Right ventricle myocardium inferior (tissue), 1 donor: Measurements from ENCODE around the gene C11orf91. TPM values are rescaled to one million over a fixed set of nuclear protein-coding genes. Genes with fewer than 3 reads are reported as not detected.
"Not testable (repeated sequence)": the region's sequence is repeated elsewhere in the genome, so short reads cannot be mapped to it uniquely, and the experiment has no call there.

Experiments used
- ATAC-seq: fragments of 200-7000 bp; cut with Tn5 transposase; one replicate; pipeline ENCODE4 v1.9.1; 2020; ENCODE audit warnings: mild to moderate bottlenecking, moderate library complexity
- DNase-seq: peaks from one replicate; pipeline ENCODE4 v3.0.0; 2021; ENCODE audit errors: missing footprints
- intact Hi-C: fragments of 100-400 bp; cut with DNase I; formaldehyde crosslinking; loops from one replicate; pipeline ENCODE4 v1.11.0; 2022
- total RNA-seq: library from RNA; stranded (reverse); fragmentation: NEBNext Ultra II Directional; extraction: Animal tissue kit (Norgen Biotek cat#: 25700); gene quantifications from one replicate; pipeline ENCODE4 v1.2.1, GENCODE V29; 2021
- donor health status: DM: no; HTN: yes; CAD: no; lungs with severe emphysema.

Gene C11orf91
- total RNA-seq, 1 donor from 2014 or later = not detected

DNA sequence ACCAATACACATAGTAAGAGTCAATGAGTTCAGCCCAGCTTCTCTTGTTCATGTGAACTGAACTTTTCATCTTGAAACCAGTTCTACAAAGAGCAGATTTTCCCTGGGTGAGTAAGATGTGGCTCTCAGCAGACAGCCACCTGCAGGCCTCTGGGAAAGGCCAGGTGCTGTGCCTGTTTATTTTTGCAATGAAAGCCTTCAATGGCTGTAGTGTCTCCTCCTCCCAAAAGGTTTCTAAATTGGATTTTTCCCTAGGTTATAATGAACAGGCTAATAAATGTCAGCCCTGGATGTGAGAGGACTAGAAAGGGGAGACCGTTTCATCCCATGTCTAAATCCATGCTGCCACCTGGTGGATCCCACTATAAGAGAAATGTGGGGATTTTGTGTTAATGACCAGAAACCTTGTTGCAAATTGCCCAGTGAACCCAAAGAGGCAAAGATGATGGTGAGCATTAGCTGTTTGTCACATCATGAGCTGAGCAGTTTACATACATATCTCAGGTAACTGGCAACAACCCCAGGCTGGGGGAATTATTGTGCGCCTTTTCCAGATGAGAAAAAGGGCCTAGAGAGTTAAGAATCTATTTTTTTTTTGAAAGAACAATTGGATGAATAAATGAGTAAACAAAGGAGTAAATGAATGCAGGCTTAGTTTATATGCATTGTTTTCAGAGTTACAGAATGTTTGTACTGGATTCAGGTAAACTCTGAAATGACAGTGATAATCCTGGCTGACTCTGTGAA lies 12.7 kb downstream of the C11orf91 start:
- intact Hi-C loops = loop anchor here (1.0 kb wide), 2 partner anchors 145 to 326 kb away; no protein-coding TSS in a partner anchor
- ATAC-seq (no peak), DNase-seq (no peak)

GRCh38 chr11:33685082-33685481 lies 15.5 kb downstream of the C11orf91 start:
- ATAC-seq = no peak
- no peak for DNase-seq
- intact Hi-C loops = no loop called here

DNA sequence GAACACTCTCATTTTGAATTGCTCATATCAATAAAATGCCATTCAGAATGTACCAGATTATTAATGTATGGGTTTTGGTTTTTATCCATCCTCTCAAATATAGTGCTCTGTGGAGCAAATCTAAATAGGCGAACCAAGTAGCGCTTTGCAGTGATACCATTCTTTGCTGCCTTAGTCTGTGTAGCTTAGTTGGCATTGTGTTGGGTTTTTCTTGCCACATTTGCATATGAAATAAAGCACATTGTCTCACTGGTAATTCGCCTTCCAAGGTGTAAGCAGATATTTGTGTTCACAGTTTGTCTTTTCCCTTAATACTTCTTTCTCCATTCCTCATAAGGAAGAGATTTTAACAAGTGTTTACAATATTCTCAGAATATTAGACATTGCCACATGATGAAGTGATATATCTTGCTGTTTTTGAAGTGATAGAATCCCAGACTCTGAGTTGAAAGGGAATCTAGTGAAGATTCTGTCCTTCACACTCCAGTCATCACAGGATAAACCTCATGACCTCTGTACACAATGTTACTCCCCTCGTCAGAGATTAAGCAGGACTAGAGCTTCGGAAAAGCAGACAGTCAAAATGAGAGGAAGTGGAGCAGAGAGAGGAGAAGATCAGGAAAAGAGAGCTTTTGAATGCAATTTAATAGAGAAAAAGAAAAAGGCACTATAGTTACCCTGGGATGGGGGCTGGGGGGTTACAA lies 16.5 kb downstream of the C11orf91 start:
- DNase-seq = no peak
- intact Hi-C loops = no loop called here
- no peak for ATAC-seq

DNA sequence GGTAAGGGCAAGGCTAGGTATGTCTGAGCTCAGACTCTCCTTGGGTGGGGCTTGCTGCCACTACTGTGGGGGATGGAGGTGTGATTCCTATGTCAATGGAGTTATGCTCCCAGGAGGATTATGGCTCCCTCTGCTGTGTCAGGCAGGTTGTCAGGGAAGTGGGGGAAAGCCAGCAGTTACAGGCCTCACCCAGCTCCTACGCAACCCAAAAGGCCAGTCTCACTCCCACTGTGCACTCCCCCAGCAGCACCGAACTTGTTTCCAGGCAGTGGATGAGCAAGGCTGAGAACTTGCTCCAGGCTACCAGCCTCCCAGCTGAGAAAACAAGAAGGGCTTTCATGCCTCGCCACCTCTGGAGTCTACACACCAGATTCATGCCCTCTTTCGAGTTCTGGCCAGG lies 18.2 kb downstream of the C11orf91 start:
- DNase-seq = no peak

DNA sequence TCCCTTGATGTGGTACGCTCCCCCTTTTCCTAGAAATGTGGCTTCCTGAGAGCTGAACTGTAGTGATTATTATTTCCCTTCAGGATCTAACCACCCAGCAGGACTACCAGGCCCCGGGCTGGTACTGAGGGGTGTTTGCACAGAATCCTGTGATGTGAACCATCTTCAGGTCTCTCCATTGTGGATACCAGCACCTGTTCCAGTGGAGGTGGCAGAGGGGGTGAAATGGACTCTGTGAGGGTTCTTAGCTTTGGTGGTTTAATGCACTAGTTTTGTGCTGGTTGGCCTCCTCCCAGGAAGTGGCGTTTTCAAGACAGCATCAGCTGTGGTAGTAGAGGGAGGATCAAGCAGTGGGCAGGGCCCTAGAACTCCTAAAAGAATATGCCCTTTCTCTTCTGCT lies 18.6 kb downstream of the C11orf91 start:
- DNase-seq (no peak), ATAC-seq (no peak)
- intact Hi-C loops = no loop called here

More for the DNA sequence above, 18.2 kb downstream of the C11orf91 start:
- intact Hi-C loops = no loop called here
- ATAC-seq = no peak

DNA sequence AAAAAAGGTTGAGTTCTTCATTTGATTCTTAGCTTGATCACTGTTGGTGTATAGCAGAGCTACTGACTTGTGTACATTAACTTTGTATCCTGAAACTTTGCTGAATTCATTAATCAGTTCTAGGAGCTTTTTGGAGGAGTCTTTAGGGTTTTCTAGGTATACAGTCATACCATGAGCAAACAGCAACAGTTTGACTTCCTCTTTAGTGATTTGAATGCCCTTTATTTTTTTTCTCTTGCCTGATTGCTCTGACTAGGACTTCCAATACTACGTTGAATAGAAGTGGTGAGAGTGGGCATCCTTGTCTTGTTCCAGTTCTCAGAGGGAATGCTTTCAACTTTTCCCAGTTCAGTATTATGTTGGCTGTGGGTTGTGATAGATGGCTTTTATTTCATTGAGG lies 22.0 kb downstream of the C11orf91 start:
- intact Hi-C loops, ATAC-seq, DNase-seq: not testable (repeated sequence)

DNA sequence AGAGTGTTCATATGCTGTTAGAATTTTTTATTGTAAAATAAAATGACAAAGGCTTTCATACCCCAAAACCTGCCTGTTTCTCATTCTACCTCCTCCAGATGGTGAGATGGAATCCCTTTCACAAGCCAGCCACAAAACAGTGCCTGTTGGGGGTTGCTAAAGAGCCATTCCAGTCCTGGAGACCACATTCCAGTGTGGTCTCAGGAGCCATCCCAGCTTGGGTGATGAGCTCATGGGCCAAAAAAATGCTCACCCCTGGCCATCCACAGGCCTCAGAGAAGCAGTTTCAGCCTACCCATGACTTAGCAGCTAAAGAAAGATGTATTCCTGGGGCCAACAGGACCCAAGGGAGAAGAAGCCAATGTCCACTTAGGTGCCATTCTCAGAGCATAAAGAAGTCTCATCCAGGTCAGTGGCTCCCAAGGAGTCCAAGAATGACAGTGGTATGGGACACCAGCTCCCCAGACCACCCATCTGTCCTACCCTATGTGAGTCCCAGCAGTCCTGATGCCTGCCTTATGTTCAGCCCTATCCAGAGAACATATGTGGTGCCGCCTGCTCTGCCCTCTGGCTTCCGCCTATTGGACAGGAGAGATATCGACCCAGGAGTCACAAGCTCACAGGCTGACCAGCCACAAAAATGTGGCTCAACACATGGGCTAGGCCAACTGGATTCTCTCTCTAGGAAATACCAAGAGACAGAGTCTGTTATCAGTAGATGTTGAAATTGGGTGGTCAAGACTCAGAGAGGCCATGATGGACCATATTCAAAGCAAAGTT lies 26.4 kb downstream of the C11orf91 start:
- DNase-seq = no peak
- intact Hi-C loops = no loop called here
- ATAC-seq = no peak

GRCh38 chr11:33672273-33672672 lies 28.4 kb downstream of the C11orf91 start:
- intact Hi-C loops = no loop called here

GRCh38 chr11:33670250-33671011 lies 30.2 kb downstream of the C11orf91 start:
- intact Hi-C loops = no loop called here
- ATAC-seq (no peak), DNase-seq (no peak)

More at GRCh38 chr11:33672273-33672672, 28.4 kb downstream of the C11orf91 start:
- DNase-seq (no peak), ATAC-seq (no peak)

DNA sequence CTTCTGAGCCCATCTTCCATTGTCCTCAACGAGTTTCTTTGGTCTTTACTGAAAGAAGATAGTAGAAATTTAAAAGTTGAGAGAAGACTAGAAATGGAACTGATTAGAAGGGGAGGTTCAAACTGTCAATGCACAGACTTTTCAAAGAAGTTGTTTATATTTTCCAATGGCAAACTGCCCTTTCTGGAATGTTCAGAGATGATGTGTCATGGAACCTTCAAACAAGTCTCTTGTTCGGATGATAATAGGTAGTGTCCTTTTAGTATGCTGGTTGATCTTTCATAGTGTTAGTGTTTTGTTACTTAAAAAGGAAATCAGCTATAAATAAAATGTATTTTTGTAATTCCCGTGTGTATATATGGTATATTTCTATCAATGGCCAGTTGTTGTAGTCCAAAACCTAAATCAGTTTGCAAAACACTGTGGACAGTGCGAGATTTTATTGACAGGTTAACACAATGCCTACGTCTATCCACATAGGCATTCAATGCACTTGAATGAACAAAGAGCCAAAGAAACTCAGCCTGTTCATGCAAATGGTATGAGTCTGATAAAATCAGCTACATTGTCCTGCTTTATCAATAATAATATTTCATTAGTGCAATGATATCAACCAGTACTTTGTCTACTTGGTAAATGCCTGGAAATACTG lies 30.9 kb downstream of the C11orf91 start:
- no peak for DNase-seq
- ATAC-seq = no peak
- intact Hi-C loops = no loop called here

DNA sequence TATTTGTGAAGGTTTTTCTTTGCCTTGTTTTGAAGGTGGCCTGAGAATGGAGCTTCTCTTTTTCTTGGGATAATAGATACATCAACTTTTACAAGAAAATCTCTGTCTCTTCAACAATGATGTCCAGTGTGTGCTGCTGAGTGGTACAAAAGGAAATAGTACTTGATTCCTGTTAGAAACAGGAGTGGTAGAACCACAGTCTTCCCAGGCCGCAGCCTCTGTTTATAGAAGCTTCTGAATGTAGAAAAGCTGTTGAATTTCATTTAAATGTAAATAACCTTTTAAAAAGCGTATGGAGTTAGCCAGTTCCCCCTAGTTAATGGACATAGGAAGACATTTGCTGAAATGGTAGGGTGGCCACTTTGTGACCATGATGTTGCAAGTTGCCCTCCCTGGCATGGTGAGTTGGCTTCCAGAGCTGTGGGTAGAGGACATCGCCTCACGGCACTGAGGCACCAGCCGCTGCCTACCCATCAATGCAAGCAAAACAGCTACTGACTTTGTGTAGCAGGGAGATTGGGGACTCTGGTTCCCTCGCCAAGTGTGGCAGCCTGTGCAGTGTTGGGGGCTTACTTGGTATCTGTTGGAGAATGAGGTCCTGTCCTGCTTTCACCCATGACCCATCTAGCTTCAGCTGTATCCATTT lies 31.6 kb downstream of the C11orf91 start:
- intact Hi-C loops = no loop called here
- DNase-seq (no peak), ATAC-seq (no peak)

DNA sequence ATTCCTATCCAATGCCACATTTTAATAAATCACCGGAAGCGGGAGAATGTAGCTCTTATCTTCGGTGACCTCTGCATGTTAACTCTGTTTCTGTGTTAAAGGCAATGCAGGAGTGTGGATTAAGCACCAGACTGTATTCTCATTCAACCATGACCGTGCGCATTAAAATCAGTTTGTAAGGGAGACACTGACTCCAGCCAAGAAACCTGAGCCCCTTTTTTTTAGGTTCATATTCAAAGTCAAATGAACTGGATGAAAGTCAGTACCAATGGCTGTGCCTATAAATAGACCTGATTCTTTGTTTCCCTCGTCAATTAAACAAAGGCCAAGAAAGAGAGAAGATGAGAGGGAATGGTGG lies 32.2 kb downstream of the C11orf91 start:
- DNase-seq = no peak
- no peak for ATAC-seq
- intact Hi-C loops = no loop called here

- ATAC-seq (no peak), DNase-seq (no peak)
- intact Hi-C loops = no loop called here
Measured at GRCh38 chr11:33667819-33668467, 32.7 kb downstream of the C11orf91 start.

DNA sequence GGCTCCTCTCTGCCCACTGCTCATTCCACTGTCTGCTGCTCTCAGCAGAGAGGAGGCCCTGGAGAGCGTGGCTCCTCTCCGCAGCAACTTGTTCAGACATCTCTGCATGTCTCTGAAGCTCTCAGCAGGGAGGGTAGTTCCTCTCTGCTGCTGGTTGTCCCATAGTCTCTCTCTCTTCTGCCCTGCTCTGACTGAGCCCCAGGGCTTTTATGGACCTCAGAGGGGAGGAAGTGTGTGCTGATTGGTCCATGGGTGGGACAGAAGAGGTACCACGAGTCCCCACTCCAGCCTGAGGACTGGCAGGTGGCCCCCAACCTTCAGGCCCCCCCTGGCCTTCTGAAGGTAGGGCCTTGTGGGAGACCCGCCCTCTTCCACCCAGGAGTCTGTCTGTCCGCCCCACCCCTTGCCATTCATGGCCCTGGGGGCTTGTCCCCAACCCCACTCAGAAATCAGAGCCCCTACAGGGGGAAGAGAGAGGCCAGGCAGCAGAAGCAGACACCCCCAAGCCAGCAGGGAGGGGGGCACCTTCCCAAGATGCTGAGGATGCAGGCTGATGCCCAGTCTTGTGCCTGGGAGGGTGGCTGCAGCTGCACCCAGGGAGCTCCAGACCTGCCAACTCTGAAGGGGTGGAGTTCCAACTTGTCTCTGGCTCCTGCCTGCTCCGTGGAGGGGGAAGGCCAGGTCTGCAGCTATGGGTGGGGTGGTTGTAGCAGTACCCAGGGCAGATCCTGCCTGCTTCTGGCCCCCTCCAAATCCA lies 35.1 kb downstream of the C11orf91 start:
- intact Hi-C loops = no loop called here
- ATAC-seq (no peak), DNase-seq (no peak)

GRCh38 chr11:33664827-33665226 lies 35.8 kb downstream of the C11orf91 start:
- DNase-seq (no peak), ATAC-seq (no peak)
- intact Hi-C loops = no loop called here

GRCh38 chr11:33664166-33664565 lies 36.5 kb downstream of the C11orf91 start:
- DNase-seq = no peak
- ATAC-seq = no peak
- intact Hi-C loops = no loop called here

- ATAC-seq (no peak), DNase-seq (no peak)
- intact Hi-C loops = no loop called here
Measured at GRCh38 chr11:33663121-33663520, 37.5 kb downstream of the C11orf91 start.
